Measurements from ENCODE around the gene FLYWCH1.

DNA sequence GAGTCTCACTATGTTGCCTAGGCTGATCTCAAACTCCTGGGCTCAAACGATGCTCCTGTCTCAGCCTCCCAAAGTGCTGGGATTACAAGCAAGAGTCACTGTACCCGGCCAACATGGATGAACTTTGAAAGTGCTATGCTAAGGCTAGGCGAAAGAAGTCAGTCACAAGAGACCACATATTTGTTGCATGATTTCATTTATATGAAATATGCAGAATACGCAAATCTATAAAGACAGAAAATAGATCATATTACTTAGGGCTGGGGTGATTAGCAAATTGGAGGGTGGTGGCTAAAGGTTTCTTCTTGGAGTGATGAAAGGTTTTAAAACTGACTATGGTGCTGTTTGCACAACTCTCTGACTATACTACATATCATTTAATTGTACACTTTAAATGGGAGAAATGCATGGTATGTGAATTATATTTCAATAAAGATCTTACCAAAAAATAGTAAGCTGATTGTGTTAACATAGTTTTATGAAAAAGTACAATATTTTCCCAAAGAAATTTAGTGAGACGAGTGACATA is 1.2 kb upstream of the FLYWCH1 start:
- TF ChIP-seq, protein P1, sequence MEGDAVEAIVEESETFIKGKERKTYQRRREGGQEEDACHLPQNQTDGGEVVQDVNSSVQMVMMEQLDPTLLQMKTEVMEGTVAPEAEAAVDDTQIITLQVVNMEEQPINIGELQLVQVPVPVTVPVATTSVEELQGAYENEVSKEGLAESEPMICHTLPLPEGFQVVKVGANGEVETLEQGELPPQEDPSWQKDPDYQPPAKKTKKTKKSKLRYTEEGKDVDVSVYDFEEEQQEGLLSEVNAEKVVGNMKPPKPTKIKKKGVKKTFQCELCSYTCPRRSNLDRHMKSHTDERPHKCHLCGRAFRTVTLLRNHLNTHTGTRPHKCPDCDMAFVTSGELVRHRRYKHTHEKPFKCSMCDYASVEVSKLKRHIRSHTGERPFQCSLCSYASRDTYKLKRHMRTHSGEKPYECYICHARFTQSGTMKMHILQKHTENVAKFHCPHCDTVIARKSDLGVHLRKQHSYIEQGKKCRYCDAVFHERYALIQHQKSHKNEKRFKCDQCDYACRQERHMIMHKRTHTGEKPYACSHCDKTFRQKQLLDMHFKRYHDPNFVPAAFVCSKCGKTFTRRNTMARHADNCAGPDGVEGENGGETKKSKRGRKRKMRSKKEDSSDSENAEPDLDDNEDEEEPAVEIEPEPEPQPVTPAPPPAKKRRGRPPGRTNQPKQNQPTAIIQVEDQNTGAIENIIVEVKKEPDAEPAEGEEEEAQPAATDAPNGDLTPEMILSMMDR (IDR thresholded peaks at IDR 0.05) = no peak
- TF ChIP-seq POLR2A (IDR thresholded peaks at IDR 0.05) = no peak
- no peak for TF ChIP-seq POLR2AphosphoS5 (IDR thresholded peaks at IDR 0.05)
